Lung microvascular endothelial cell (primary cell): ENCODE results near the gene AKNAD1. TPM values are rescaled to one million over a fixed set of nuclear protein-coding genes. Genes with fewer than 3 reads are reported as not detected.

ENCODE experiments used
- DNase-seq, 2 donors: peaks; one replicate each; pipeline versions ENCODE4 v3.0.0 to v3.0.0-alpha.2; 2010; ENCODE audit warnings: low read depth in 2 of 2
- total RNA-seq: library from RNA; depleted of rRNA; stranded (reverse); fragments of >200 nt; gene quantifications from 2 replicates; pipeline ENCODE4 v1.2.1, GENCODE V29; 2014

Gene AKNAD1
- total RNA-seq, 1 donor from 2014 or later = 0.20 TPM

DNA sequence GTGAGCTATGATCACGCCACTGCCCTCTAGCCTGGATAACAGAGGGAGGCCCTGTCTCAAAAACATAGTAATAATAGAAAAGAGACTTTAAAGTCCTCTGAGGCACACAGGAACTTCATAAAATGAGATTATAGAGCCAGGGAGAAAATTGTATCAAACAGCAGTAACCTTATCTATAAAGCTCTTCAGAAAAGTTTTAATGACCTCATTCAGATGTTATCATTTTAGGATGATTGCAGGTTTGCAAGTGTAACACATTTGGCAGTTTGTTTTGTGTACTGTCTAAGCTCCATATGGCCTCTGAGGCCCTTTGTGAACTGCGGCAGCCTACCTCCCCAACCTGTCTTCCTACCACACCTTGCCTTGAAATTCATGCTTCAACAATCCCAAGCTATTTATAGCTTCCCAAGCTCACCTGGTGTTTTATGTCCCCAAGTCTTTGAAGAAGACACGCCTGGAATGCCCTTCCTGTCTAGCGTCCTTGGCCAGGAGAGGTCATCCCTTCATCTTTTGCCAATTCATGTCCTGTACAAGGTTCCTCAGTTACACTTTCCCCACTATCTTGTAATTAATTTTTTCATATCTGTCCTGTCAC is 8.5 kb upstream of the AKNAD1 start:
- DNase-seq = no peak

DNA sequence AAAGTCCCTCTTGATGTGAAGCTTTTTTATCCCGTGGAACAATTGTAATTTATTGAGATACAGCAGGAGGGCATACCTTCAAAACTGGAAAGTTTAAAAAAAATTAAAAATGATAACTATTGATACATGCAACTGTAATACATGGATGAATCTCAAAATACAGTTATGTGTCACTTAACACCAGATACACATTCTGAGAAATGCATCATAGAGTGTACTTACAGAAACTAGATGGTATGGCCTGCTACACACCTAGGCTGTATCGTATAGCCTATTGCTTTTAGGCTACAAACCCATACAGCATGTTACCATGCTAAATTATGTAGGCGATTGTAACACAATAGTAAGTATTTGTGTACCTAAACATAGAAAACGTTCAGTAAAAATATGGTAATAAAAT is 7.1 kb upstream of the AKNAD1 start:
- no peak for DNase-seq

DNA sequence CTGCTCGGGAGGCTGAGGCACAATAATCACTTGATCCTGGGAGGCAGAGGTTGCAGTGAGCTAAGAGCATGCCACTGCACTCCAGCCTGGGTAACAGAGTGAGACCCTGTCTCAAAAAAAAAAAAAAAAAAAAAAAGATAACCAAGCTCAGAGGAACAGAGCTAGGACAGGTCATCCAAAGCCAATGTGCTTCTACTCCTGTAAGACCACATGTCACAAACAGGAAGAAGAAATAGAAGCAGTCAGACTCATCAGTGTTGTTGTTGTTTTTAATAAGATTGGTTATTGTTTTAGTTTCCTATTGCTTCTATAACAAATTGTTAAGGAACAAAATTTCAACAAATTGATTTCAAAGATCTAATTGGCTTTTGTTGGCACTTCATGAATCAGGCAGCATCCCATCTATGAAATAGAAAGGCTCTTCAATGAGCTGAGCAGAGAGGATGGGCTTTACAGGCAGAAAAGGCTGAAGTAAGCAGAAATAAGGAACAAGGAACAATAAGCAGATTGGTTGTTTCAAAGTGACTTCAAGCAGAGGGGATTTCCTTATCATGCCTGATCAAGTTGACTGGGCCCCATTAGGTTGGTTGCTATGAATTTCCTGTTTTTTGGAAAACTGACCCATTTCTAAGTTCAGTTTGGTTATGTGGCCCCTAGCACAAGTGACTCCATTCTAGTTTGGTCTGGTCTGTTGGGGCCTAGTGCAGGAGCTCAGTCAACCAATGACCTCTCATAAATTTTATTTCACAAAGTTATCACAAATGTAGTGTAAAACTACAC is 6.0 kb upstream of the AKNAD1 start:
- no peak for DNase-seq

DNA sequence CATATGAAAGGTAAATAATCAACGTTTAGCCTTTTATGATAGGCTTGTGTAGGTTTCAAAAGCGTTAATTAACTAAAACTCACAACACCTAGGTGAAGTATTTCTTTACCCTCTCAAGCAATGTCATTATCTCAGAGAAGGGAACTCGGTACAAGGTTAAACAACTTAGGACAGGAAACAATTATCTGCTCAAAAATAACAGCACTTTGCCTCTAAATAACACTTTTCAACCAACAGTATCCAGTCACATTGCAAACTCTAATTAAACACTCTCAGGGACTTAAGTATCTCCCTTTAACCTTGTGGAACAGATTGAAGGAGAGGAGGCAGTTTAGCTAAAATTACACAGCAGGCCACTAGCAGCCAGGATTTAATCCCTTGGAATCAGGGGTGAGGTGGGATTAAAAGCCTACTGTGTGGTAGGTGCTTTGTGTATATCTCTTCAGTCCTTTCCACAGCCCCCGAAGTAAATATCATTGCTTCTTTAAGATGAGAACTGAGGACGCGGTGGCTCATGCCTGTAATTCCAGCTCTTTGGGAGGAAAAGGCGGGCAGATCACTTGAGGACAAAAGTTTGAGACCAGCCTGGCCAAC is 5.2 kb upstream of the AKNAD1 start:
- no peak for DNase-seq

DNA sequence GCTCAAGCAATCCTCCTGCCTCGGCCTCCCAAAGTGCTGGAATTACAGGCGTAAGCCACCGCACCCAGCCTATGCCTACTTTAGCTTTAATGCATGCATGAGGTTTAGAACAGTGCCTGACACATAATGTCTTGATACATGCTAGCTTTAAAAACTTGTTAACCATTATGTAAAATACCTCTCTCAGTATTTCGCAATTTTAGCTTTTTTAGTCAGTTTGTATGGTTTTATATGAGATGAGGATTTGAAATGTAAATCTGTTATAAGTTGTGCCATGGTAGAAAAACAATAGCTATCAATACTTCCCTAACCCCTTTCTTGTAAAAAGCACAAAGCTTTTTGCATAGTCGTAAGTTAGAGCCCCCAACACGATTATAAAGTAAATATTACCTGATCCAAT is 4.7 kb upstream of the AKNAD1 start:
- no peak for DNase-seq

DNA sequence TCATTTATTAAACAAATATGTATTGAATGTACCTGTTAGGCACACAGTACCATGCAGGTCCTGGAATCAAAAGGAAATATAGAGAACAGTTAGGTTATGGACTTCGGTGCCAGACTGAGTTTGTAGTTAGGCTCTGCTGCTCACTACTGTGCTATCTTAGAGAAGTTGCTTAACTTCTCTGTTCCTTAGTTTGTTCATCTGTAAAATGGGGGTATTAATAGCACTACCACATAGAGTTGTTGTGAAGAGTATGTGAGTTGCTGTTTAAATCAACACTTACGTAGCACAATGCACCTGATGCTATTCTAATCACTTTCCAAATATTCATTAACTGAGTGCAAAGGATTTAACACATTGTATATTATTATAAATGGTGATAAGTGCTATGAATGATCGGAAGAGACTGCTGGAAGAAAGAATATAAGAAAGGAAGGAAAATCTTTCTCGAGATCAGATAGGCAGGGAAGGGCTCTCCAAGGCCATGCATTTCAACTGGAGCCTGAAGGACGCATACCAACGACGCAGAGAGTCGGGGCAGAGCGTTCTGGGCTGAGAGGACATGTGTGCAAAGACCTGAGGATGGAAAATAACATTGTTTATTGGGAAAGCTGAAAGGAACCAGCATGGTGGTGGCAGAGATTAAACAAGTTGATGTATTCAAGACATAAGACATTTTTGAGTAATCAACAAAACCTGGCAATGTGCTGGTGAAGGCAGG is 3.5 kb upstream of the AKNAD1 start:
- no peak for DNase-seq

DNA sequence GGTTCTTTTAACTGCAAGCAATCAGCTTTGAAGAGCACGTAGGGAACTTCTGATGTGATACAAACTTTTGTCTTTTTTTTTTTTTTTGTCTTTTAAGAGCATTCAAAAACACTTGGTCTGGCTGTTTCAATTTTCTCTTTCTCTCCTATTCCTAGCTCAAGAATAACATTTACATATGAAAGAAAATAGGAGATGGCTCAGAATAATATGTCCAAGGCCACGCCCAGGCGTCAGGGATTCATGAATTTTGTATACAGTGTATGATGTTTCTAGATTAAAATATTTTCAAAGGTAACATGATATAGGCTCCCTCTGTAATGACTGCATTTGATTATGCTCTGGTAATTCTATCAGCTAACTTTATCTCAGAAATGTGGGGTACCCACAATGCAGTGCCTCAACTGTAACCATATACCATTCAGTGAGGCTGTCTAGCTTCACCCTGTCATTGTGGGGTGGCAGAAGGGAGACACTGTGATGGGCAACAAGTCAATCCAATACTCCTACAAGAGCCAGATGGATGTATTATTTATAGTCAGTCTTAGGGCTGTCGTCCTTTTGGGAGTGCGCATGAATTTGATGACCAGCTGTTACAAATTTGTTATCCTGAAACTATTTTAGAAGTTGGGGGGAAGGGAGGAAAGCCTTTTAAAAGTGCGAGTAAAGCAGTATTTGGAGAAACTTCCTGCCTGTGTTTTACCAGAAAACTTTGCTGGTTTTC is 1.5 kb upstream of the AKNAD1 start:
- DNase-seq = no peak

DNA sequence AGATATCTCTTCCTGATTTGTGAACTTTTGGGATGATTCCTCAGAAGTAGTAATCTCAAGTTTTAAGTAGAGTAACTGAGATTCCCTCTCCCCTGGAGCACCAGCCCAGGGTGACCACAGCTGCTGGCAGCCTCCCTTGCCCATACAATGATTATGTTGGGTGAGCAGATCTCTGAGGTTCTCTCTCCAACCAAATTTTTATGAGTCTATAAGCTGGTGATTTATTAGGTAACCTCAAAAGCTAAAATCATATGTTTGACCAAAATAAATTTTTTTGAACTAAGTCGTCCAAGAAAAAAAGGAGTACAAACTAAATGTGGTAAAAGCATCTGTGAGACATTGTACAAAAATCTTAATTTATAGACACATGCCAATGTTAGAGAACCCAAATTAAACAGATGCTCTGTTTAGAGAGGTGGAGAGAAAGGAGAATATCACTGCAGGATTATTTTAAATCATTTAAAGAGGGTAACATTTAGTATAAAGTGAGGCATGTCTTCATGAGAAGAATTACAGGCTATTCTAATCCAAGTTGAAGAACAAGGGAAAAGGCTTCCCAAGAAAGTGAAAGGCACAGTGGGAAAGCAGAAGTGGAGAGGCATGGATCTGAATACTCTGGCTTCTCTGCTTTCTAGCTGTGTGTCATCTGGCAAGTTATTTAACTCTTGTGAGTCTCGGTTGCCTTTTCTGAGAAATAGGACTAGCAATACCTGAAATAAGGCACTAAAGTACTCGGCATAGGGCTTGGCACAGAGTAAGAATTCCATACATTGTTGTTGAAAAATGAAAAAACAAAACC is 2.5 kb downstream of the AKNAD1 start:
- no peak for DNase-seq

DNA sequence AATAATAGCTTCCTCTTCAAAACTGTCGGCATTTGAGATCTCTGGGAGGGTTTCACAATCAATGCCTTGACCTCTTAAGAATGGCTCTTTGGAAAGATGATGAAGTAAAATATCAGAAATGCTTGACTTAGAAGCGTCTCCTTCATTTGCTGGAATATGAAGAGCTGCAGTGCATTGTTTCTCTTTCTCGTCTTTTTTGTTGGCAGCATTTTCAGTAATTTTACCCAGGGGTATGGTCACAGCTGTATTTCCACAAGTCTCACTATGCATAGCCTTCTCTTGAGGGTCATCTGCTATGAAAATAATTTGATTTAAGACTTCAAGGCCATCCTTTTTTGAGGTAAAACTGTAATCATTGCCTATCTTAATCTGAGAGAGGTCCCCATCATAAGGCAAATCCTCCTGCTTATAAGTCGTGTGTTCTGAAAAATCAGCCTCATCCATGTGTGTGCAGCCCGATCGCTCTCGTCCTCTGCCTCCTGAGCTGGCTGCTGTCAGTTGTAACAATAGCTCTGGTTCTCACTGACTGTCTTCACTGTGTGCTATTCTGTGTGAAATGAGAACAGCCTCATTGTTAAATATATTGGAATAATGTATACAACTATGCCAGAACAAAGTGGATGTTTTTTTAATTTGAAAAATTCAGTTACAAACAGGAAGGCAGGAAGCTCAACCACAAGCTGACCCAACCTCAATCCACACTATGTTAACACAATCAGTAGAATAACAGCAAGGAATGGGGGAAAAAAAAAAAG is 4.5 kb downstream of the AKNAD1 start:
- peak; percentile 8 to 48 for DNase-seq

DNA sequence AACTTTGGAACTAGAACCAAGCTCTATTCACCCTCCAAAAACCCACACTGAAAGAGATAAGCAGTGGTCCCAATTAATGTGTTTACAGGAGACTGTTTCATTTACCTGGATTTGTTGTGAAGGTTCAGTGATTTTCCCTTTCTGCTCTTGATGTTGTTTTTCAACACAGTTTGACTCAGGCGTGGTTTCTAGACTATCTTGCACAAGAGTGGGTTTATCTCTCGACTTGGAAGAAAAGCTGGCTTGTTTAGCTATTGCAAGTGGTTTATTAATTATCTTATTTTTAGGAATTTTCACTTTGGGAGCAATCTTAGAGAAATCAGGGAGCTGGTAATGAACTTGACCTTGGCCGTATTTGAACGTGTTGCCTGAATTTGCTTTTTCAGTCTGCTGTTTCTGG is 5.3 kb downstream of the AKNAD1 start:
- DNase-seq = no peak

DNA sequence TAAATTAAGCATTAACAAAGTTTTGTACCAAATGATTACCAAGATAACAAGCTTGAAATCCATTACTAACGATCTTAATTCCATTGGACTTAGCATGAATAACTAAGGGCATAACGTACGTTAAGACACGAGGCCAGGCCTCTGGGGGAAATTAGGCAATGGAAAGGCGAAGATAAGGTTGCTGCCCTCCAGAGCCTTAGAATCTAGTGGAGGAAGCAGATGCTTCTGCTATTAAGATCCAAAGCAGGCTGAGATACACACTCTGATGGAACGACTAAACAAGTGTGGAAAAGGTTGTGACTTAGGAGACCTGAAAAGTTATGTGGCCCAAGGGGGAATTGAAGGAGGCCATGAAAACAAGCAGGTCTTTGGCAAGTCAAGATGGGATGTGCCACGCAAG is 6.0 kb downstream of the AKNAD1 start:
- DNase-seq = no peak

DNA sequence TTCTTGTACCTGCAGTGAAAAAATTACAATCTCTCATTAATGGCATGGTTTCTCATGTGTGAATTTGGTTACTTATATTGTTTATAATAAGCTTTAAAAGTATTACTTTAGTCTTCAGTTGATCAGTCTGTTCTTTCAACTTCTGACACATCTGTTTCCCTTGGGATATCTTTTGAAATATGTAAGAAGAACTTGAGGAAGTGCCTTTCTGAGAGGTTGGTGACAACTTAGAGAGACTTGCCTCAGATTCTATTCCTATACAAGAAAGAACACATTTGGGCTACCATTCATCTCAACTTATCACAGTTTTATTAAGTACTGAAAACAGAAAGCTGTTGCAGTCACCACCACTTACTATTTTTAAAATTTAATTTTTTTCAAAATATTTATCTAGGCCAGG is 8.1 kb downstream of the AKNAD1 start:
- no peak for DNase-seq

DNA sequence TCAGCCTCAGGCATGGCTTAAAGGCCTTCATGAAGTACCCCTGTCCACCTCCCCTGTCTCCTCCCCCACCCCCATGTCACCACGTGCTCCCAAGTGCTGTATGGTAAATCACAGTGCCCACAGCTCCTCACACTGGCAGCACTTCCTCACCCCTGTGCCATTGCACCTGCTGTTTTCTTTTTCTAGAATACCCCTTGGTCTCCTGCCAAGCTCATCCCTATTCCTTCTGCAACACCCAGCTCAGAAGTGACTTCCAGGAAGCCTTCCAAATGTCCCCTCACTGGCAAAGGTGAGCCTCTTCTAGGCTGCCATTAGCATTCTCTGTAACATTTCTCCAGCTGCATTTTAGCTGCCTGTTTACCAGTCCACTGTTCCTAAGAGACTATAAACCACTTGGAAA is 9.4 kb downstream of the AKNAD1 start:
- no peak for DNase-seq

DNA sequence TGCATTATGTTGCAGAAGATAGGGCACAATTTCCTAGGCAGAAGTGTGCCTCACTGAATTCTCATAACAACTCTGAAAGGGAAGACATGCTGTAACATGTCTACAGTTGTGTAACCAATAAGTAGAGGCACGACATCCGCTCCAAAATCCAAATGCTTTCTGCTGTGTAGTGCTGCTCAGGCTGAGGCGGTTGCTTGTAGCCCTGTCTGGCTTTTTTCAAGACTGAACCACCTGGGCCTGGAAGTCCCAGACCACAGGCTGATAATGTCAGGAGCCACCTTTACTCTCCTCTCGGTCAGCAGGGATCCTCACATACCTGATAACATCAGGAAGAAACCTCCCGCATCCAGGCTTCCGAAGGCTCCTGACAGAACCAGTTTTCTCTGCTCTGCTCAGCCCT is 10.9 kb downstream of the AKNAD1 start:
- DNase-seq = no peak

DNA sequence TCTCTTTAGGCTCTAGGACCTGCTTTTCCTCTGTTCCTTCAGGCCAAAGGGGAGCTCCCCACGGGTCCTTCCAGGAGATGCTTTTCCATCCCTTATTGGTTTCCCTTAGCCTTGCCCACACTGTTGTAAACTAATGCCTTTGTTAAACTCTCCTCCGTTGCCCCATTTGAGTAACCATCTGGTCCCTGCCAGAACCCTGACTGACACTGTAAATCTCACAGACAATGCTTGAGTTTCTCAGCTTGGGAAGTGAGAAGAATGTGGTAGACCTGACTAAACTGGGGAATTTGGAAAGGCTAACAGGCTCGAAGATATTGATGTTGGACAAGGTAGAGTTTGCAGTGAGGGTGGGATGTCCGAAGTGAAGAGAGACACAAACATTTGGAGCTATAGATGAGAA is 11.4 kb downstream of the AKNAD1 start:
- no peak for DNase-seq

DNA sequence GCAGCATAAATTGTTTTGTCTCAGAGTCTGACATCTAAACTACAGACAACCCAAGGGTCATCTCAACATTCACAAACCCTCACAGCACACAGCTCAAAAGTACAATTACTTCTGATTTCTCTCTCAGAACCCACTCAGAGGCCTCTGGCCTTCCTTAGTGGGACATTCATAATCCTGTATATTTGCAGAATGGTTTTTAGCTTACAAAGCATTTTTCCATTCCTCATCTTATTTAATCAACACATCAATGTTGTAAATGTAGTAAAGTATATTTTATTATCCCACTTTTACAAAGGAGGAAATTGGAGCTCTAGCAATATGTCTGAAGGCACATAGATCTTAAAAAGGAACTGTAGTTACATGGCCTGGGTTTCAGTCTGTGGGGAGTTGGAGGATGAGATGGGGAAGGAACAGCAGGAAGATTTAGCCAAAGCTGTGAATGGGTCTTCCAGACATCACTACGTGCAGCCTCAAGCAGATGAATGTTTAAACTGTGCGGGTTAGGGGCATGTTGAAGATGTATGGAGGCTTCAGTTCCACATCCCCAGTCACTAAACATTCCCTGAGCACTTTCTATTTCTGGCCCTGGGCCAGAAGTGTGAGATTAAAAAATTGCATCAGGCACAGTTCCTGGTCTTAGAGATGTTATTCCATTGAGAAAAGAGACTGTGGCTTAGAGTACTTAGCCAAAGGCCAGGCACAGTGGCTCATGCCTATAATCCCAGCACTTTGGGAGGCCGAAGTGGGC is 13.3 kb downstream of the AKNAD1 start:
- DNase-seq = no peak

DNA sequence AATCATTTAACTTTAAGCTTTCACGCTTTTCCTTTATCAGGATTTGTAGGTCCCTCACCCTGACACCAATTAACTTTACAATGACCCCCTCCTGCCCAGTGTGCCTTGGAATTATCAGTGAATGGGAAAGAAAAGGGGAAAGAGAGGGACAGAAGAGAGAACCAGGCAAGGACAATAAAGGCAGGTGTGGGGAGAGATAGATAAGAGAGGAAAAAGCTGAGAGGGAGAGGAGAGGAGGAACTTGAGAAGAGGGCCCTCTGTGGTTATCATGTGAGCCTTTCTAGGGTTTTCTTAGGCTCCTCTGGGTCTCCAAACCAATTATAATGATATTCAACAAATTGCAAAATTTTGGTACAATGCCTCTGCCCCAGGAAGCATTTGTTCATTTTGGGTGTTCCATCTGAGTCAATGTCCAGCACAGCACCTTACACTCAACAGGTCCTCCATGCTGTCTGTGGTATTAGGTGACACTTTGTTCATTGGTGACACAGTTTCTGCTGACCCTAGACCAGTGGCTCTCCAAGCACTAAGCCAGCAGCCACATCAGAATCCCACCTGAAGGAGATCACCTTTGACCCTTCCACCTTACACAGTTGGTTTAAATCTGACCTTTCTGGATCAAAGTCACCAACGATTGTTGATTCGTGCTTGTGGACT is 14.2 kb downstream of the AKNAD1 start:
- DNase-seq = no peak

DNA sequence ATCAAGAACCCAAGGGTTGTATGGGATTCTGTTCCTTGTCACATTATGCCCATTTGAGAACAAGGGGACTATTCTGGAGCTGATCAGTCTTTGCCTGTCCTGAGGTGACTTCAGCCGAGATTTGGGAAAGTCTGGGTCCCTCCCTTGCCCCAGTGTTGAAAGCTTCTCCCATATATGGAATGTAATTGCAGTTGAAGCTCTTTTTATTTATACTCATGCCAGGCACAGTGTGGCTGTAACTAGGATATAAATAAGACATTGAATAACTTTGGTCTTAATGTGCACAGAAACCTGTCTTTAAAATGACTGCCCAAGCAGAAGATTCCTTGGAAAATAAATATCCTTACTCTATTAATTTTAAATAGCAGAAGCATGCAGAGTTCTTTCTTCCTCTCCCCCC is 15.2 kb downstream of the AKNAD1 start:
- no peak for DNase-seq

DNA sequence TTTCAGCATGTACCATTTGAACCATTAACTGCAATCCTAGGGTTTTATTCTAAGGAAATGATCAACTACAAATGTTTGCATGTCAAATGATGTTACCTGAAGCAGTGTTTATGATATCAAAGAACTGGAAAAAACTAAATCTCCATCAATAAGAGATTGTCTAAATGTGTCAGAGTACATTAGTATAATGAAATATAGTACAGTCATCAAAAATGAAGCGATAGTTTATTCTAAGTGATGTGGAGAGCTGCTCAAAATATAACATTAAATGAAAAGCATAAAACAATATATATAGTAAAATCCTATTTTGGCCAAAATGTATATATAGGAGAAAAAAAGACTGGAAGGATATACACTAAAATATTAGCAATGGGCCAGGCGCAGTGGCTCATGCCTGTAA is 24.0 kb downstream of the AKNAD1 start:
- DNase-seq = no peak
